GM12878 (cell line): ENCODE measurements around the gene ZNF341. TPM values are rescaled to one million over a fixed set of nuclear protein-coding genes. Genes with fewer than 3 reads are reported as not detected.

Experiments
- ATAC-seq: fragments of 200-7000 bp; cut with Tn5 transposase; 3 replicates; pipeline ENCODE4 v1.9.1; 2020; ENCODE audit warnings: mild to moderate bottlenecking, moderate library complexity
- BruUV-seq: library from RNA; stranded (reverse); fragments of 400-500 nt; replicated peaks from 2 replicates; lab custom pipeline; 2021; lab: Mats Ljungman, UMichigan
- CTCF ChIA-PET: fragments of 300-600 bp; sonication (Branson Sonifier 250); formaldehyde crosslinking; extraction: SDS; loops from one replicate; lab custom pipeline; 2021; ENCODE audit warnings: inconsistent platforms; lab: Yijun Ruan, JAX
- POLR2A ChIA-PET: fragments of 350-600 bp; formaldehyde crosslinking; extraction: SDS; loops from one replicate; lab custom pipeline; 2021; ENCODE audit warnings: inconsistent platforms; lab: Charles Lee
- RAD21 ChIA-PET: fragments of 300-600 bp; sonication (Branson Sonifier 250); formaldehyde crosslinking; loops from one replicate; lab custom pipeline; 2023; ENCODE audit warnings: antibody characterized with exemption; ENCODE audit not compliant: unreplicated experiment; lab: Charles Lee
- SMC1A ChIA-PET: fragments of 300-600 bp; sonication (Branson Sonifier 250); formaldehyde crosslinking; loops from one replicate; lab custom pipeline; 2023; ENCODE audit not compliant: unreplicated experiment, uncharacterized antibody; lab: Charles Lee
- DNase-seq: peaks from one replicate; pipeline ENCODE4 v3.0.0-alpha.2; 2011; ENCODE audit warnings: low read depth, low spot score
- FAIRE-seq: peaks from 3 replicates; lab custom pipeline; 2011; peaks lifted over from hg19 to GRCh38; lab: Jason Lieb, UNC
- H2AFZ ChIP-seq: 2 replicates; pipeline ENCODE4 v1.6.0; 2011; ENCODE audit warnings: low read depth, low read length, control low read depth; ENCODE audit not compliant: control insufficient read depth
- H3K27ac ChIP-seq: 2 replicates; pipeline ENCODE4 v1.5.1; 2011; ENCODE audit warnings: control low read depth; ENCODE audit not compliant: control insufficient read depth, insufficient read depth
- H3K27me3 ChIP-seq, 2 experiments: replicated peaks in 1 of 2; 2 replicates each; pipeline versions ENCODE4 v1.6.0 to v1.6.1; 2011; ENCODE audit warnings: low read length in 1 of 2; ENCODE audit not compliant: control insufficient read depth in 2 of 2, insufficient read depth in 2 of 2
- H3K36me3 ChIP-seq, 2 experiments: 2 replicates each; pipeline ENCODE4 v1.5.1; 2011; ENCODE audit warnings: low read length in 1 of 2; ENCODE audit not compliant: control insufficient read depth in 2 of 2, insufficient read depth in 2 of 2
- H3K4me1 ChIP-seq: 2 replicates; pipeline ENCODE4 v1.6.1; 2011; ENCODE audit warnings: mild to moderate bottlenecking, low read length, moderate library complexity, mixed read lengths; ENCODE audit not compliant: control insufficient read depth, insufficient read depth
- H3K4me2 ChIP-seq: 2 replicates; pipeline ENCODE4 v1.6.0; 2011; ENCODE audit warnings: control low read depth; ENCODE audit not compliant: control insufficient read depth, insufficient read depth
- H3K4me3 ChIP-seq: fragments of 200-600 bp; sonication (generic); 2 replicates; pipeline ENCODE4 v1.5.1; 2016
- H3K79me2 ChIP-seq: 2 replicates; pipeline ENCODE4 v1.6.0; 2011; ENCODE audit warnings: low read length; ENCODE audit not compliant: control insufficient read depth, insufficient read depth
- H3K9ac ChIP-seq: 2 replicates; pipeline ENCODE4 v1.8.0; 2011; ENCODE audit warnings: low read length, control low read depth, mixed read lengths; ENCODE audit not compliant: control insufficient read depth, insufficient read depth
- H3K9me3 ChIP-seq: replicated peaks from 3 replicates; pipeline ENCODE4 v1.5.1; 2011; ENCODE audit warnings: mild to moderate bottlenecking, low read length; ENCODE audit not compliant: control insufficient read depth, insufficient read depth
- H4K20me1 ChIP-seq: 2 replicates; pipeline ENCODE4 v1.6.0; 2011; ENCODE audit not compliant: control insufficient read depth, insufficient read depth
- CBFB ChIP-seq: IDR thresholded peaks from 2 replicates; pipeline ENCODE4 v1.6.1; 2016; ENCODE audit warnings: antibody characterized with exemption, low read depth
- CEBPB ChIP-seq, 2 experiments: fragments of 150-350 bp in 1 of 2; IDR thresholded peaks; 2 replicates each; pipeline ENCODE4 v1.6.1; 2012 to 2014; ENCODE audit warnings: low read depth in 2 of 2, low read length in 2 of 2, borderline replicate concordance in 1 of 2, inconsistent platforms in 1 of 2
- CHD4 ChIP-seq: fragments of 200-600 bp; sonication (generic); IDR thresholded peaks from 2 replicates; pipeline ENCODE4 v1.6.1; 2016; ENCODE audit warnings: mild to moderate bottlenecking
- HCFC1 ChIP-seq: fragments of 150-350 bp; IDR thresholded peaks from 2 replicates; pipeline ENCODE4 v1.6.1; 2014; ENCODE audit warnings: low read length
- HDGF ChIP-seq: fragments of 450-650 bp; IDR thresholded peaks from 2 replicates; pipeline ENCODE4 v1.6.1; 2016; ENCODE audit warnings: antibody characterized with exemption
- NFIC ChIP-seq: IDR thresholded peaks from 2 replicates; pipeline ENCODE4 v1.6.1; 2012; ENCODE audit warnings: low read depth, mild to moderate bottlenecking, inconsistent platforms, low read length, moderate library complexity
- NR2C1 ChIP-seq: fragments of 450-650 bp; IDR thresholded peaks from 2 replicates; pipeline ENCODE4 v1.6.1; 2017; ENCODE audit warnings: antibody characterized with exemption, mild to moderate bottlenecking, moderate library complexity
- NR2F1 ChIP-seq: fragments of 450-650 bp; conservative IDR thresholded peaks from 2 replicates; pipeline ENCODE4 v1.6.1; 2017; ENCODE audit warnings: mild to moderate bottlenecking
- RAD51 ChIP-seq: fragments of 450-650 bp; IDR thresholded peaks from 2 replicates; pipeline ENCODE4 v1.6.1; 2016; ENCODE audit warnings: moderate library complexity, mild to moderate bottlenecking, inconsistent platforms
- SREBF2 ChIP-seq: IDR thresholded peaks from 2 replicates; pipeline ENCODE4 v1.6.1; 2012; ENCODE audit warnings: mild to moderate bottlenecking, low read length
- STAT1 ChIP-seq: fragments of 450-650 bp; conservative IDR thresholded peaks from 2 replicates; pipeline ENCODE4 v1.6.1; 2014; ENCODE audit warnings: antibody characterized with exemption, mild to moderate bottlenecking
- SUZ12 ChIP-seq: fragments of 200-600 bp; sonication (generic); IDR thresholded peaks from one replicate; pipeline ENCODE4 v1.6.1; 2018; ENCODE audit warnings: antibody characterized with exemption, mild to moderate bottlenecking; ENCODE audit not compliant: unreplicated experiment
- ZNF384 ChIP-seq: IDR thresholded peaks from 2 replicates; pipeline ENCODE4 v1.6.1; 2012; ENCODE audit warnings: low read depth, mild to moderate bottlenecking, low read length, improper control_type of control experiment, borderline replicate concordance
- WGBS: methylation state at CpG from one replicate; pipeline ENCODE4 v1.1.6; 2016; ENCODE audit warnings: low lambda C conversion rate; ENCODE audit not compliant: insufficient replicate concordance, insufficient coverage; ENCODE audit errors: missing lambda C conversion rate; 5-methylcytosine and 5-hydroxymethylcytosine counted together
- in situ Hi-C: fragments of 300-500 bp; cut with MboI; formaldehyde crosslinking; loops from 9 replicates; pipeline ENCODE4 v1.14.3; 2018; ENCODE audit warnings: mixed read lengths
- intact Hi-C: fragments of 100-400 bp; cut with micrococcal nuclease; formaldehyde crosslinking; loops from one replicate; pipeline ENCODE4 v1.14.2; 2022; ENCODE audit not compliant: unreplicated experiment
- polyA plus RNA-seq, 11 experiments: library from polyadenylated mRNA; depleted of rRNA in 4 of 11; unstranded in 6 of 11; stranded (reverse) in 5 of 11; fragments of >200 nt; fragmentation: Nextera tagmentation in 4 of 11; fragmentation: Illumina TruSeq in 1 of 11; extraction: Ambion mirVana in 4 of 11; extraction: Trizol in 1 of 11; gene quantifications; 1 replicate in 1 of 11; 2 replicates in 10 of 11; pipeline versions ENCODE4 v1.2.1 to v1.2.3, GENCODE V29; 2011 to 2016; ENCODE audit warnings: inconsistent platforms in 2 of 11, missing spikeins in 2 of 11, low read depth in 1 of 11
- total RNA-seq, 4 experiments: library from RNA; depleted of rRNA in 3 of 4; stranded (reverse); fragments of >200 nt in 3 of 4; fragmentation: Illumina TruSeq in 1 of 4; extraction: Trizol in 1 of 4; gene quantifications; 2 replicates each; pipeline versions ENCODE4 v1.2.1 to v1.2.3, GENCODE V29; 2013 to 2021
- TF ChIP-seq, protein P1 (sequence below): IDR thresholded peaks from 2 replicates; pipeline ENCODE4 v1.6.1; 2011; ENCODE audit warnings: low read depth, low read length, improper control_type of control experiment, borderline replicate concordance
- TF ChIP-seq, protein P2 (sequence below): fragments of 450-650 bp; IDR thresholded peaks from 2 replicates; pipeline ENCODE4 v1.6.1; 2016; ENCODE audit warnings: mild to moderate bottlenecking
- TF ChIP-seq, protein P3 (sequence below): fragments of 150-350 bp; IDR thresholded peaks from 2 replicates; pipeline ENCODE4 v1.6.1; 2014; ENCODE audit warnings: mild to moderate bottlenecking, low read depth, low read length
- TF ChIP-seq, protein P4 (sequence below): fragments of 450-650 bp; IDR thresholded peaks from 2 replicates; pipeline ENCODE4 v1.6.1; 2017; ENCODE audit warnings: mild to moderate bottlenecking, moderate library complexity

ZNF341 gene
- total and polyA plus RNA-seq, 10 of the 15 experiments (the other 5 are each of a cell fraction or from before 2014, with no cell fraction given): 0.18 to 5.0 (median 2.6) TPM

DNA sequence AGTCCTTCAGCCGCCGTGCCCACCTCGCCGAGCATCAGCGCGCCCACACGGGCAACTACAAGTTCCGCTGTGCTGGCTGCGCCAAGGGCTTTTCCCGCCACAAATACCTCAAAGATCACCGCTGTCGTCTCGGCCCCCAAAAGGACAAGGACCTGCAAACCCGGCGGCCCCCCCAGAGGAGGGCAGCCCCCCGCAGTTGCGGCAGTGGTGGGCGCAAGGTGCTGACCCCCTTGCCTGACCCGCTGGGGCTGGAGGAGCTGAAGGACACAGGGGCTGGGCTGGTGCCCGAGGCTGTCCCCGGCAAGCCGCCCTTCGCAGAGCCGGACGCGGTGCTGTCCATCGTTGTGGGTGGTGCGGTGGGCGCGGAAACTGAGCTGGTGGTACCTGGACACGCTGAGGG is 59.2 kb downstream of the ZNF341 start:
- no peak overlapping the region for H3K9ac ChIP-seq
- 98% methylated on average over 31 of the region's 31 CpGs for WGBS
- TF ChIP-seq ZNF384: no peak
- TF ChIP-seq CHD4: no peak
- no peak for TF ChIP-seq RAD51
- no peak for TF ChIP-seq HDGF
- TF ChIP-seq, protein P1, sequence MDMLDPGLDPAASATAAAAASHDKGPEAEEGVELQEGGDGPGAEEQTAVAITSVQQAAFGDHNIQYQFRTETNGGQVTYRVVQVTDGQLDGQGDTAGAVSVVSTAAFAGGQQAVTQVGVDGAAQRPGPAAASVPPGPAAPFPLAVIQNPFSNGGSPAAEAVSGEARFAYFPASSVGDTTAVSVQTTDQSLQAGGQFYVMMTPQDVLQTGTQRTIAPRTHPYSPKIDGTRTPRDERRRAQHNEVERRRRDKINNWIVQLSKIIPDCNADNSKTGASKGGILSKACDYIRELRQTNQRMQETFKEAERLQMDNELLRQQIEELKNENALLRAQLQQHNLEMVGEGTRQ: no peak
- TF ChIP-seq, protein P2, sequence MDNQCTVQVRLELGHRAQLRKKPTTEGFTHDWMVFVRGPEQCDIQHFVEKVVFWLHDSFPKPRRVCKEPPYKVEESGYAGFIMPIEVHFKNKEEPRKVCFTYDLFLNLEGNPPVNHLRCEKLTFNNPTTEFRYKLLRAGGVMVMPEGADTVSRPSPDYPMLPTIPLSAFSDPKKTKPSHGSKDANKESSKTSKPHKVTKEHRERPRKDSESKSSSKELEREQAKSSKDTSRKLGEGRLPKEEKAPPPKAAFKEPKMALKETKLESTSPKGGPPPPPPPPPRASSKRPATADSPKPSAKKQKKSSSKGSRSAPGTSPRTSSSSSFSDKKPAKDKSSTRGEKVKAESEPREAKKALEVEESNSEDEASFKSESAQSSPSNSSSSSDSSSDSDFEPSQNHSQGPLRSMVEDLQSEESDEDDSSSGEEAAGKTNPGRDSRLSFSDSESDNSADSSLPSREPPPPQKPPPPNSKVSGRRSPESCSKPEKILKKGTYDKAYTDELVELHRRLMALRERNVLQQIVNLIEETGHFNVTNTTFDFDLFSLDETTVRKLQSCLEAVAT: no peak
- no peak for TF ChIP-seq STAT1
- no peak for TF ChIP-seq CBFB
- no peak for TF ChIP-seq CEBPB (IDR thresholded peaks at IDR 0.05; ENCODE audit: borderline replicate concordance in 1 of 2, low read depth in 2 of 2, low read length in 2 of 2)
- no peak for TF ChIP-seq SREBF2
- no peak for TF ChIP-seq NR2F1
- no peak for TF ChIP-seq SUZ12
- no peak for TF ChIP-seq NFIC
- TF ChIP-seq, protein P3, sequence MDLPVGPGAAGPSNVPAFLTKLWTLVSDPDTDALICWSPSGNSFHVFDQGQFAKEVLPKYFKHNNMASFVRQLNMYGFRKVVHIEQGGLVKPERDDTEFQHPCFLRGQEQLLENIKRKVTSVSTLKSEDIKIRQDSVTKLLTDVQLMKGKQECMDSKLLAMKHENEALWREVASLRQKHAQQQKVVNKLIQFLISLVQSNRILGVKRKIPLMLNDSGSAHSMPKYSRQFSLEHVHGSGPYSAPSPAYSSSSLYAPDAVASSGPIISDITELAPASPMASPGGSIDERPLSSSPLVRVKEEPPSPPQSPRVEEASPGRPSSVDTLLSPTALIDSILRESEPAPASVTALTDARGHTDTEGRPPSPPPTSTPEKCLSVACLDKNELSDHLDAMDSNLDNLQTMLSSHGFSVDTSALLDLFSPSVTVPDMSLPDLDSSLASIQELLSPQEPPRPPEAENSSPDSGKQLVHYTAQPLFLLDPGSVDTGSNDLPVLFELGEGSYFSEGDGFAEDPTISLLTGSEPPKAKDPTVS: no peak
- TF ChIP-seq NR2C1: no peak
- TF ChIP-seq HCFC1: no peak
- TF ChIP-seq, protein P4, sequence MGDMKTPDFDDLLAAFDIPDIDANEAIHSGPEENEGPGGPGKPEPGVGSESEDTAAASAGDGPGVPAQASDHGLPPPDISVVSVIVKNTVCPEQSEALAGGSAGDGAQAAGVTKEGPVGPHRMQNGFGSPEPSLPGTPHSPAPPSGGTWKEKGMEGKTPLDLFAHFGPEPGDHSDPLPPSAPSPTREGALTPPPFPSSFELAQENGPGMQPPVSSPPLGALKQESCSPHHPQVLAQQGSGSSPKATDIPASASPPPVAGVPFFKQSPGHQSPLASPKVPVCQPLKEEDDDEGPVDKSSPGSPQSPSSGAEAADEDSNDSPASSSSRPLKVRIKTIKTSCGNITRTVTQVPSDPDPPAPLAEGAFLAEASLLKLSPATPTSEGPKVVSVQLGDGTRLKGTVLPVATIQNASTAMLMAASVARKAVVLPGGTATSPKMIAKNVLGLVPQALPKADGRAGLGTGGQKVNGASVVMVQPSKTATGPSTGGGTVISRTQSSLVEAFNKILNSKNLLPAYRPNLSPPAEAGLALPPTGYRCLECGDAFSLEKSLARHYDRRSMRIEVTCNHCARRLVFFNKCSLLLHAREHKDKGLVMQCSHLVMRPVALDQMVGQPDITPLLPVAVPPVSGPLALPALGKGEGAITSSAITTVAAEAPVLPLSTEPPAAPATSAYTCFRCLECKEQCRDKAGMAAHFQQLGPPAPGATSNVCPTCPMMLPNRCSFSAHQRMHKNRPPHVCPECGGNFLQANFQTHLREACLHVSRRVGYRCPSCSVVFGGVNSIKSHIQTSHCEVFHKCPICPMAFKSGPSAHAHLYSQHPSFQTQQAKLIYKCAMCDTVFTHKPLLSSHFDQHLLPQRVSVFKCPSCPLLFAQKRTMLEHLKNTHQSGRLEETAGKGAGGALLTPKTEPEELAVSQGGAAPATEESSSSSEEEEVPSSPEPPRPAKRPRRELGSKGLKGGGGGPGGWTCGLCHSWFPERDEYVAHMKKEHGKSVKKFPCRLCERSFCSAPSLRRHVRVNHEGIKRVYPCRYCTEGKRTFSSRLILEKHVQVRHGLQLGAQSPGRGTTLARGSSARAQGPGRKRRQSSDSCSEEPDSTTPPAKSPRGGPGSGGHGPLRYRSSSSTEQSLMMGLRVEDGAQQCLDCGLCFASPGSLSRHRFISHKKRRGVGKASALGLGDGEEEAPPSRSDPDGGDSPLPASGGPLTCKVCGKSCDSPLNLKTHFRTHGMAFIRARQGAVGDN: no peak

More for the DNA sequence above, 59.2 kb downstream of the ZNF341 start:
- Histone ChIP-seq H3K27me3 (no peaks in the 10 kb centered on the region), H2AFZ (no peak overlapping the region), H3K4me2 (no peak overlapping the region), H3K4me1 (peaks cover 2% of the 10 kb centered on the region; the same call in 1 of the 2 replicates), H4K20me1 (no peaks in the 10 kb centered on the region), H3K9me3 (no peaks in the 10 kb centered on the region), H3K79me2 (no peaks in the 10 kb centered on the region), H3K36me3 (no peaks in the 10 kb centered on the region), H3K4me3 (no peak overlapping the region), H3K27ac (no peak overlapping the region)
- FAIRE-seq: no peak
- ChIA-PET POLR2A (no interaction called here), RAD21 (interaction anchor here (1.6 kb wide), 1 partner anchor 58 kb away, joined by 4 read pairs; no protein-coding TSS in a partner anchor), CTCF (interaction anchor here (1.5 to 4.1 kb wide), 6 partner anchors 8 to 59 kb away, joined by 3 to 16 read pairs (median 6); no protein-coding TSS in a partner anchor), SMC1A (interaction anchor here (1.3 to 1.6 kb wide), 2 partner anchors 10 to 13 kb away, joined by 3 to 5 read pairs; no protein-coding TSS in a partner anchor)
- in situ Hi-C loops: no loop called here
- ATAC-seq: no peak
- DNase-seq: no peak
- BruUV-seq: no TSS peak
- intact Hi-C loops: loop anchor here (5.0 kb wide), 1 partner anchor 336 kb away; no protein-coding TSS in a partner anchor
